IPS DF 6.9 (cell line): Measurements from ENCODE around the gene COL6A3.

ENCODE experiments used
- DNase-seq: peaks from one replicate; pipeline ENCODE4 v3.0.0-alpha.2; 2013; ENCODE audit warnings: low read depth, low spot score
- H3K27ac ChIP-seq: one replicate; pipeline ENCODE4 v1.5.1; 2013; ENCODE audit warnings: low read length, control low read depth
- H3K27me3 ChIP-seq: 2 replicates; pipeline ENCODE4 v1.6.1; 2013; ENCODE audit warnings: mild to moderate bottlenecking, low read length; ENCODE audit not compliant: control insufficient read depth, insufficient read depth
- H3K36me3 ChIP-seq: 2 replicates; pipeline ENCODE4 v1.6.1; 2013; ENCODE audit warnings: low read length; ENCODE audit not compliant: control insufficient read depth, insufficient read depth
- H3K4me1 ChIP-seq: 2 replicates; pipeline ENCODE4 v1.6.1; 2013; ENCODE audit warnings: low read length; ENCODE audit not compliant: control insufficient read depth, insufficient read depth
- H3K4me3 ChIP-seq: 2 replicates; pipeline ENCODE4 v1.5.1; 2013; ENCODE audit warnings: mild to moderate bottlenecking, low read length
- H3K9me3 ChIP-seq: 2 replicates; pipeline ENCODE4 v1.6.1; 2013; ENCODE audit warnings: low read length, inconsistent platforms; ENCODE audit not compliant: control insufficient read depth, insufficient read depth
- WGBS: extraction: QIAGEN DNeasy Blood & Tissue Kit; methylation state at CpG from one replicate; pipeline ENCODE4 v1.1.7; 2013; ENCODE audit warnings: mixed read lengths, missing lambda C conversion rate; ENCODE audit not compliant: insufficient read length, insufficient coverage; 5-methylcytosine and 5-hydroxymethylcytosine counted together

Gene COL6A3

DNA sequence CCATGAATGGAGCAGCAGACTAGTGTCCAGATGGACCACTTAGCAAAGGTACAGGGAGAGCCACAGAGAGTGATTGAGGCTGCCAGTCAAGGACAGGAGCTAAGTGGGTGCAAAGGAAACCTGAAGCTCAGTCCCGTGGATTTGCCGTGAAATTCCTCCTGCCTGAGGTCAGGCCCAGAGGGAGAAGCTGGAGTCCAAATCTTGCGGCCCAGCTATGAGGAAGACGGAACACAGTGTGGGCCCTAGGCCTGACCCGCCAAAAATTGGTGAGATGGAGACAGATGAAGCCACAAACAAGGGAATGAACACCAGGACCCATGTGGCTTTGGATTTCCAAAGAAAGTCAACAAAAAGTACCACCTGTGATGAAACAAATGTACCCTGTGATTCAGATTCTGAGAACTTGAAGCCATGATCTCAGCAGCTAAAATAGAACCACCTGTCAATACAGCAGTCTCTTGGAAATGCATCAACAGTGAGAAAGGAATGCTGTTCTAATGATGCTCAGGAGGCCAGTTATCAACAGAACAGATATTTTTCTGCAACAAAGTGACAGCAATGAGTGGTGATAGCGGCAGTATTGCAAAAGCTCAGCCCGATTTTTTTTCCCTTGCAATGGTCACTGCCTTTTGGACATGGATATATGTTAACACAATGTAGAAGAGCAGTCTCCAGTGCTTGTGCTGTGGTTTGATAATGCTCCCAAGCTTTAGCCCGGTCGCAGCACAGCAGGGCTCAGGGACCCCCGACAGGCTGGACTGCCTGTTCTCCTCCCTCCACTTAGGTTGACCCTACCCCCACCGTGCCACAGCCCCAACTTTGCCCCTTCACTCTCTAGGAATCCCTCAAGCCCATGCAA is 10.7 kb downstream of the COL6A3 start:
- Histone ChIP-seq H3K4me1 (no peaks in the 10 kb centered on the region; the same call in 1 of the 2 replicates), H3K27ac (no peak overlapping the region), H3K9me3 (no peaks in the 10 kb centered on the region), H3K4me3 (no peak overlapping the region), H3K36me3 (no peaks in the 10 kb centered on the region), H3K27me3 (0 out of 2 replicates have a peak, but pooled peaks cover 1% of the 10 kb centered on the region)
- DNase-seq = no peak
- WGBS = no CpG with 5 or more reads among the region's 11 CpGs

DNA sequence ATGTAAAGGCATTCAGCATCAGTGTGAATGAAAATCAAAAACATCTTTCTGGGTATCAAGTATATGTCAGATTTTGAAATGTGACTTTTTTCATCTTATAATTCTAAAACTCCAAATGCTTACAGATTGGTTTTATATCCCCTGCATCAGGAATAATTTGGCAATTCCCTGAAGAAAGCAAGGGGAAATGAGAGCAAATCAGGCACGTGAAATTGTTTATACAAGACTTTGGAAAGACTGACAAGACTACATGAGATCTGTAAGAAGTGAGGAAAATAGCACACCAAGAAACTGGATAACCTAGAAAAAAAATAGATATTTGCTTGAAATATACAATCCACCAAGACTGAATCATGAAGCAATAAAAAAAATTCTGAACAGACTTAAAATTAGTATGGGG is 13.8 kb downstream of the COL6A3 start:
- Histone ChIP-seq H3K9me3 (no peaks in the 10 kb centered on the region), H3K4me1 (no peaks in the 10 kb centered on the region; the same call in 1 of the 2 replicates), H3K4me3 (no peak overlapping the region), H3K27me3 (0 out of 2 replicates have a peak, but pooled peaks cover 1% of the 10 kb centered on the region), H3K27ac (no peak overlapping the region), H3K36me3 (no peaks in the 10 kb centered on the region)
- WGBS = no CpG with 5 or more reads among the region's 1 CpG
- no peak for DNase-seq

GRCh38 chr2:237397072-237397471 is 16.9 kb downstream of the COL6A3 start:
- no peak for DNase-seq
- Histone ChIP-seq H3K36me3 (no peaks in the 10 kb centered on the region), H3K4me1 (no peaks in the 10 kb centered on the region), H3K4me3 (no peak overlapping the region), H3K9me3 (no peaks in the 10 kb centered on the region), H3K27ac (no peak overlapping the region), H3K27me3 (no peaks in the 10 kb centered on the region)
- 97% methylated on average over 1 of the region's 2 CpGs for WGBS

GRCh38 chr2:237393523-237393922 is 20.4 kb downstream of the COL6A3 start:
- WGBS = no CpG with 5 or more reads among the region's 4 CpGs
- Histone ChIP-seq H3K36me3 (no peaks in the 10 kb centered on the region), H3K27me3 (no peaks in the 10 kb centered on the region), H3K4me1 (no peaks in the 10 kb centered on the region), H3K4me3 (no peak overlapping the region), H3K27ac (no peak overlapping the region), H3K9me3 (no peaks in the 10 kb centered on the region)
- no peak for DNase-seq

DNA sequence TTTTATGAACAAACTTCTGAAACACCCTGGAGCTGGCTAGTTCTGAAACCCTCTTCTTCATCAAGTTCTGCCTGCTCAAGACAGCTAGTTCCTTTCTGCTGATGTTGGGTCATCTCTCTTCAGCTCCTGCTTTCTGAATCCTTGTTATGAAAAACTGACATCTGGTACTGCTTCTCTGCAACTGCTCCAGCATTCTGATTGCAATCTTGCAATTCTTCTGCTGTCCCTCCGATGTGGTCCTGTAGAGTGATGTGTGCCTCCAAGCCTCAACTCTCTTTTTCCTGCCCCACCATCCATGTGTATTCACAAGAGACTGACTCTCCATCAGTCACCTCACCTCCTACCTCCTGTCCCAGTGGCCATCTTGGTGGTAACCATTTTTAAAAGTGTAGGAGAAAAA is 21.8 kb downstream of the COL6A3 start:
- no peak for DNase-seq
- no peaks in the 10 kb centered on the region for H3K9me3 ChIP-seq
- H3K36me3 ChIP-seq = no peaks in the 10 kb centered on the region
- H3K27me3 ChIP-seq = no peaks in the 10 kb centered on the region
- no CpG with 5 or more reads among the region's 1 CpG for WGBS
- no peak overlapping the region for H3K4me3 ChIP-seq
- no peak overlapping the region for H3K27ac ChIP-seq
- H3K4me1 ChIP-seq = no peaks in the 10 kb centered on the region

DNA sequence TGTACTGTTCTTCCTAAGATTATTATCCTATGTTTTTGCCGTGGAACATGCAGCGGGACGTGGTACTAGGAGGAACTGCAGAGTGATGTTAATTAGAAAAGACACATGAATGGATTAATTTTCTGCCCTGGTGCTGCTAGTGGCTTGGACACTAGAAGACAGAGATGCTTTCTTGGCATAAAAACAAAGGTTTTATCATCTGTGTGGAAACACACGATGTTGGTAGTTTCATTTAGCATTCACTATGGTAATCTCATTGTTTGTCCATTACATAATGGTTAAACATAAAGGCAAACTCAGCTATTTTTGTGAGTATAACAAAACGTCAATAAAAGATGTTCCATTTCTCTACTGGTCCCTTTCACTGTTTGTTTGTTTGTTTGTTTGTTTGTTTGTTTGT is 22.8 kb downstream of the COL6A3 start:
- H3K36me3 ChIP-seq = no peaks in the 10 kb centered on the region
- H3K9me3 ChIP-seq = no peaks in the 10 kb centered on the region
- H3K4me1 ChIP-seq = no peaks in the 10 kb centered on the region
- DNase-seq = no peak
- no peaks in the 10 kb centered on the region for H3K27me3 ChIP-seq
- no CpG with 5 or more reads among the region's 5 CpGs for WGBS
- no peak overlapping the region for H3K27ac ChIP-seq
- H3K4me3 ChIP-seq = no peak overlapping the region

- no CpG with 5 or more reads among the region's 2 CpGs for WGBS
- DNase-seq = no peak
- no peaks in the 10 kb centered on the region for H3K9me3 ChIP-seq
- no peak overlapping the region for H3K27ac ChIP-seq
- no peaks in the 10 kb centered on the region for H3K4me1 ChIP-seq
- no peak overlapping the region for H3K4me3 ChIP-seq
- no peaks in the 10 kb centered on the region for H3K36me3 ChIP-seq
- no peaks in the 10 kb centered on the region for H3K27me3 ChIP-seq
Observed at GRCh38 chr2:237390235-237390634, 23.7 kb downstream of the COL6A3 start.

GRCh38 chr2:237389831-237390230 is 24.1 kb downstream of the COL6A3 start:
- H3K9me3 ChIP-seq = no peaks in the 10 kb centered on the region
- H3K4me1 ChIP-seq = no peaks in the 10 kb centered on the region
- H3K27me3 ChIP-seq = no peaks in the 10 kb centered on the region
- no peak for DNase-seq
- no peak overlapping the region for H3K27ac ChIP-seq
- H3K4me3 ChIP-seq = no peak overlapping the region
- no peaks in the 10 kb centered on the region for H3K36me3 ChIP-seq
- WGBS = no CpG with 5 or more reads among the region's 3 CpGs

GRCh38 chr2:237388036-237388435 is 25.9 kb downstream of the COL6A3 start:
- Histone ChIP-seq H3K4me3 (no peak overlapping the region), H3K36me3 (no peaks in the 10 kb centered on the region), H3K4me1 (no peaks in the 10 kb centered on the region), H3K27me3 (no peaks in the 10 kb centered on the region), H3K27ac (no peak overlapping the region), H3K9me3 (no peaks in the 10 kb centered on the region)
- no CpG with 5 or more reads among the region's 5 CpGs for WGBS
- DNase-seq = no peak

GRCh38 chr2:237384672-237385020 is 29.3 kb downstream of the COL6A3 start:
- no peaks in the 10 kb centered on the region for H3K27me3 ChIP-seq
- DNase-seq = no peak
- H3K9me3 ChIP-seq = no peaks in the 10 kb centered on the region
- H3K4me1 ChIP-seq = no peaks in the 10 kb centered on the region
- H3K27ac ChIP-seq = no peak overlapping the region
- no peak overlapping the region for H3K4me3 ChIP-seq
- no peaks in the 10 kb centered on the region for H3K36me3 ChIP-seq
